ENCODE results near the gene CACNA1A.

Gene CACNA1A

DNA sequence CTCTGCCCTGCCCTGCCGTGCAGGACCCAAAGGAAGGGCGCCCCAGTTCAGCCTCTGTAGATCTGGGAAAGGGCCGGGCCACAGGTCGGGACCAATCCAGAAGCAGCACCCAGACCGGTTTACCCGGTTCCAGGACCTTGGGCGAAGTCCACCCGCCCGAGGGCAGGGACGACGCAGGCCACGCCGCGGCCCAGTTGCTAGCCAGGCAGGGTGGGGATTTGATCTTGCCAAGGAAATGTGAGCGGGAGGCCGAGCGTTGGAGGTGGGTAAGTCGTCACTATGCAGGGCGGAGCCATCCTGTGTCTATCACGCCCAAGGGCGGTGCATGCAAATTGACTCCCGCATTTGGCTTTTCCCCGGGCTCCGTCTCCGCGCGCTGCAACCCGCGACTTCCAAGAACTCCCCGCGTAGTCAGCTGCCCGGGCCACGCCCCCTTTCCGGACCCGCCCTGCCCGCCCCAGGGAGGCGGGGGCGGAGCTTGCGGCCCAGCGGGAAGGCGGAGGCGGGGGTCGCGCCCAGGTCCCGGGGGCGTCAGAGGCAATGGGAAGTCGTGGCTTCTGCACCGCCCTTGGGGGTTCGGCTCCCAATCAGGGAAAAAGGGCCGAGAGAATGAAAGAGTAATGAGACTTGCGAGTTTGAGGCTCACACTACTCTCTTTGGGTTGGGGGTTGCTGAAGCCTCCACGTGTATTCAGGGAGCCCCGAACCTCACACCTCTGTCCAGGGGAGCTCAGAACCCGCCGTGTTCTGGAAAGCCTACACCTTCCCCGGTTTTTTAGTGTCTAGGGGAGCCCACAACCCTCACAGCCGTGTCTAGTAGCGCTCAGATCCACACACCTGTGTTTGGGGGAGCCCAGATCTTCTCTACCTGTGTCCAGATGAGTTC is 343.3 kb downstream of the CACNA1A start:
- in situ Hi-C loops (cut with HindIII; ENCODE audit: low pct_ligation_motif_present, low sequenced_read_pairs): no loop called here
- H3K27me3 ChIP-seq (replicated peaks): no peaks in the 10 kb centered on the region

DNA sequence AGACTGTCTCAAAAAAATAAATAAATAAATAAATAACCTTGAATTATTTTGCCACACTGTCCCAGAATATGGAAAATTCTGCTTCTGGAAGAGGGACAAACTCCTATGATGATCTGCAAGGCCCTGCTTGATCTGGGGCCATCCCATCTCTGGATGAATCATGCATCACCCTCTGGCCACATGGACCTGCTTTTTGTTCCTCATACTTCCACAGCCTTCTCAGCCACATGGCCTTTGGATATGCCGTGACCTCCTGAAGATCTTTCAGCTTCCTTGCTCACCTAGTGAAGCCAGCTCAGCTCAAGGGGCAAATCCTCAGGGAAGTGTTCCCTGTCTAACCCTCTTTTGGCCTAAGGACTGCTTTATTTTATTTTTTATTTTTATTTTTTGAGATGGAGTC is 345.7 kb downstream of the CACNA1A start:
- in situ Hi-C loops (cut with HindIII; ENCODE audit: low pct_ligation_motif_present, low sequenced_read_pairs): no loop called here
- no peak overlapping the region for H3K4me3 ChIP-seq (ENCODE audit: low read depth, low read length)
- H3K27ac ChIP-seq: no peak overlapping the region
- peak; percentile 36 for DNase-seq
- H3K27me3 ChIP-seq (replicated peaks): no peaks in the 10 kb centered on the region
- H3K36me3 ChIP-seq (replicated peaks): no peaks in the 10 kb centered on the region
- TF ChIP-seq, protein P1, sequence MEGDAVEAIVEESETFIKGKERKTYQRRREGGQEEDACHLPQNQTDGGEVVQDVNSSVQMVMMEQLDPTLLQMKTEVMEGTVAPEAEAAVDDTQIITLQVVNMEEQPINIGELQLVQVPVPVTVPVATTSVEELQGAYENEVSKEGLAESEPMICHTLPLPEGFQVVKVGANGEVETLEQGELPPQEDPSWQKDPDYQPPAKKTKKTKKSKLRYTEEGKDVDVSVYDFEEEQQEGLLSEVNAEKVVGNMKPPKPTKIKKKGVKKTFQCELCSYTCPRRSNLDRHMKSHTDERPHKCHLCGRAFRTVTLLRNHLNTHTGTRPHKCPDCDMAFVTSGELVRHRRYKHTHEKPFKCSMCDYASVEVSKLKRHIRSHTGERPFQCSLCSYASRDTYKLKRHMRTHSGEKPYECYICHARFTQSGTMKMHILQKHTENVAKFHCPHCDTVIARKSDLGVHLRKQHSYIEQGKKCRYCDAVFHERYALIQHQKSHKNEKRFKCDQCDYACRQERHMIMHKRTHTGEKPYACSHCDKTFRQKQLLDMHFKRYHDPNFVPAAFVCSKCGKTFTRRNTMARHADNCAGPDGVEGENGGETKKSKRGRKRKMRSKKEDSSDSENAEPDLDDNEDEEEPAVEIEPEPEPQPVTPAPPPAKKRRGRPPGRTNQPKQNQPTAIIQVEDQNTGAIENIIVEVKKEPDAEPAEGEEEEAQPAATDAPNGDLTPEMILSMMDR (IDR thresholded peaks at IDR 0.05; ENCODE audit: low read depth, low read length, missing control alignments): no peak

More for the DNA sequence above, 343.3 kb downstream of the CACNA1A start:
- peak; percentile 96 for DNase-seq
- peak overlapping the region; percentile 72 for H3K27ac ChIP-seq
- H3K36me3 ChIP-seq (replicated peaks): no peaks in the 10 kb centered on the region
- TF ChIP-seq, protein P1 (IDR thresholded peaks at IDR 0.05; ENCODE audit: low read depth, low read length, missing control alignments): no peak
- H3K4me3 ChIP-seq (ENCODE audit: low read depth, low read length): peak overlapping the region; percentile 43

DNA sequence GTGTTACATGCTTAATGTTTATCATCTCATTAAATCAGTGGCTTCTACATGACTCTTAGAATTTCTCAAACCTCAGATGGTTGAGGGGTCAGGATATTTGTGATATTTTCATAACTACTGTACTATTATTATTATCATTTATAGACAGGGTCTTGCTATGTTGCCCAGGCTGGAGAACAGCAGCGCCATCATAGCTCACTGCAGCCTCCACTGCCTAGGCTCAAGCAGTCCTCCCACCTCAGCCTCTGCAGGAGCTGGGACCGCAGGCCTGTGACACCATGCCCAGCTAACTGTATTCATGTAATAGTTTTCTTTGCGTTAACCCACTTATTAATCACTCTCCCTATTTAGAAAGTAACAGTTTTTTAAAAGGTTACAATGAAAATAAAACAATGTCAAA is 346.6 kb downstream of the CACNA1A start:
- no peak for DNase-seq
- Histone ChIP-seq H3K36me3 (replicated peaks) (no peaks in the 10 kb centered on the region), H3K4me3 (ENCODE audit: low read depth, low read length) (no peak overlapping the region), H3K27me3 (replicated peaks) (no peaks in the 10 kb centered on the region), H3K27ac (no peak overlapping the region)
- TF ChIP-seq, protein P1 (IDR thresholded peaks at IDR 0.05; ENCODE audit: low read depth, low read length, missing control alignments): no peak
- in situ Hi-C loops (cut with HindIII; ENCODE audit: low pct_ligation_motif_present, low sequenced_read_pairs): no loop called here

Measured in brain microvascular endothelial cell (primary cell).